HCT116 (cell line): ENCODE results near the gene CFD.

ENCODE experiments used
- CBX3 ChIP-seq: IDR thresholded peaks from 2 replicates; pipeline ENCODE4 v1.6.1; 2012; ENCODE audit warnings: low read depth
- CEBPB ChIP-seq: IDR thresholded peaks from 2 replicates; pipeline ENCODE4 v1.6.1; 2012; ENCODE audit warnings: low read depth
- CTCF ChIP-seq, 3 experiments: fragments of 200-600 bp in 1 of 3; sonication (generic) in 1 of 3; IDR thresholded peaks in 2 of 3; conservative IDR thresholded peaks in 1 of 3; 2 replicates each; pipeline ENCODE4 v1.5.1; 2012 to 2017; ENCODE audit warnings: low read depth in 2 of 3, low read length in 2 of 3, antibody characterized with exemption in 1 of 3, borderline replicate concordance in 1 of 3, control low read depth in 1 of 3, mild to moderate bottlenecking in 1 of 3, mixed read lengths in 1 of 3, mixed run types in 1 of 3, moderate library complexity in 1 of 3; ENCODE audit not compliant: insufficient read depth in 1 of 3
- ELF1 ChIP-seq: IDR thresholded peaks from 2 replicates; pipeline ENCODE4 v1.6.1; 2012; ENCODE audit warnings: low read depth, borderline replicate concordance
- FOSL1 ChIP-seq: IDR thresholded peaks from 2 replicates; pipeline ENCODE4 v1.6.1; 2012; ENCODE audit warnings: low read depth
- MAX ChIP-seq: IDR thresholded peaks from 2 replicates; pipeline ENCODE4 v1.6.1; 2012
- POLR2A ChIP-seq: IDR thresholded peaks from 2 replicates; pipeline ENCODE4 v1.7.0; 2011; ENCODE audit warnings: borderline replicate concordance; ENCODE audit not compliant: insufficient read depth, insufficient read length; ENCODE audit errors: extremely low read depth
- POLR2AphosphoS5 ChIP-seq: IDR thresholded peaks from 2 replicates; pipeline ENCODE4 v1.6.1; 2011; ENCODE audit warnings: mild to moderate bottlenecking, low read depth, low read length, moderate library complexity
- RAD21 ChIP-seq: IDR thresholded peaks from 2 replicates; pipeline ENCODE4 v1.6.1; 2012; ENCODE audit warnings: low read depth, mild to moderate bottlenecking
- REST ChIP-seq: IDR thresholded peaks from 2 replicates; pipeline ENCODE4 v1.6.1; 2012; ENCODE audit warnings: low read depth
- SP1 ChIP-seq: IDR thresholded peaks from 2 replicates; pipeline ENCODE4 v1.6.1; 2012; ENCODE audit warnings: low read depth
- YY1 ChIP-seq: IDR thresholded peaks from 2 replicates; pipeline ENCODE4 v1.6.1; 2011; ENCODE audit warnings: low read length, low read depth, moderate library complexity, mild to moderate bottlenecking; ENCODE audit not compliant: insufficient replicate concordance; ENCODE audit errors: extremely low read depth
- ZBTB33 ChIP-seq: IDR thresholded peaks from 2 replicates; pipeline ENCODE4 v1.6.1; 2011; ENCODE audit warnings: mild to moderate bottlenecking, low read length, moderate library complexity; ENCODE audit not compliant: insufficient replicate concordance; ENCODE audit errors: extremely low read depth
- ZNF274 ChIP-seq: fragments of 200-500 bp; sonication (Bioruptor generic); IDR thresholded peaks from 2 replicates; pipeline ENCODE4 v1.6.1; 2014; ENCODE audit warnings: mild to moderate bottlenecking, low read depth, low read length, inconsistent platforms

- TF ChIP-seq POLR2AphosphoS5 (no peak), FOSL1 (no peak), POLR2A (no peak), ZNF274 (no peak), RAD21 (no peak), CEBPB (no peak), REST (no peak), MAX (no peak), CTCF (IDR thresholded peaks at IDR 0.05 in 2 of 3, conservative IDR thresholded peaks at IDR 0.05 in 1 of 3; ENCODE audit: borderline replicate concordance in 1 of 3, insufficient read depth in 1 of 3, low read depth in 2 of 3, low read length in 2 of 3) (no peak), SP1 (no peak), CBX3 (no peak), YY1 (no peak), ELF1 (no peak), ZBTB33 (no peak)
Observed at GRCh38 chr19:888581-889385, 29.3 kb downstream of the CFD start.
